DOHH2 (cell line): ENCODE measurements around the gene ARFGAP2.

Experiments
- H3F3A ChIP-seq: fragments of 200-600 bp; sonication (generic), shearing (Covaris generic); 2 replicates; pipeline ENCODE4 v1.6.0; 2016; ENCODE audit warnings: antibody characterized with exemption, mild to moderate bottlenecking; ENCODE audit not compliant: control insufficient read depth, insufficient read depth
- H3K27ac ChIP-seq: fragments of 200-600 bp; sonication (generic); 2 replicates; pipeline ENCODE4 v1.5.1; 2014; ENCODE audit warnings: low read depth, mild to moderate bottlenecking, low read length, moderate library complexity
- H3K27me3 ChIP-seq: fragments of 200-600 bp; sonication (generic); 2 replicates; pipeline ENCODE4 v1.6.1; 2014; ENCODE audit warnings: mild to moderate bottlenecking, low read length, mixed read lengths; ENCODE audit not compliant: control insufficient read depth
- H3K36me3 ChIP-seq: fragments of 200-600 bp; sonication (generic); 2 replicates; pipeline ENCODE4 v1.6.1; 2014; ENCODE audit warnings: mild to moderate bottlenecking, low read length, moderate library complexity, mixed read lengths; ENCODE audit not compliant: control insufficient read depth
- H3K4me1 ChIP-seq: fragments of 200-600 bp; sonication (generic); 2 replicates; pipeline ENCODE4 v1.6.1; 2014; ENCODE audit warnings: mild to moderate bottlenecking, low read length, mixed read lengths; ENCODE audit not compliant: control insufficient read depth
- H3K4me2 ChIP-seq: fragments of 200-600 bp; sonication (generic); 2 replicates; pipeline ENCODE4 v1.6.0; 2014; ENCODE audit warnings: mild to moderate bottlenecking, low read length, moderate library complexity
- H3K4me3 ChIP-seq: fragments of 200-600 bp; sonication (generic); 2 replicates; pipeline ENCODE4 v1.5.1; 2014; ENCODE audit warnings: mild to moderate bottlenecking, low read length, mixed read lengths
- H3K79me2 ChIP-seq: fragments of 200-600 bp; sonication (generic); 2 replicates; pipeline ENCODE4 v1.6.1; 2014; ENCODE audit warnings: mild to moderate bottlenecking, low read length, mixed read lengths; ENCODE audit not compliant: control insufficient read depth
- H3K9me2 ChIP-seq: fragments of 200-600 bp; sonication (generic); replicated peaks from 2 replicates; pipeline ENCODE4 v1.6.1; 2014; ENCODE audit warnings: mild to moderate bottlenecking, low read length, mixed read lengths; ENCODE audit not compliant: control insufficient read depth
- H3K9me3 ChIP-seq: fragments of 200-600 bp; sonication (generic); 2 replicates; pipeline ENCODE4 v1.6.1; 2014; ENCODE audit warnings: antibody characterized with exemption, low read length, mixed read lengths; ENCODE audit not compliant: control insufficient read depth, insufficient read depth
- H4K20me1 ChIP-seq: fragments of 200-600 bp; sonication (generic); 2 replicates; pipeline ENCODE4 v1.6.0; 2014; ENCODE audit warnings: low read depth, mild to moderate bottlenecking, antibody characterized with exemption, low read length, moderate library complexity; ENCODE audit not compliant: control insufficient read depth, insufficient read depth
- CTCF ChIP-seq: fragments of 200-600 bp; sonication (generic); IDR thresholded peaks from one replicate; pipeline ENCODE4 v1.5.1; 2014; ENCODE audit warnings: antibody characterized with exemption, mild to moderate bottlenecking, low read depth, low read length; ENCODE audit not compliant: poor library complexity, severe bottlenecking
- EZH2phosphoT487 ChIP-seq: fragments of 200-600 bp; sonication (generic); IDR thresholded peaks from 2 replicates; pipeline ENCODE4 v1.6.1; 2017; ENCODE audit warnings: borderline replicate concordance, mild to moderate bottlenecking, antibody characterized with exemption, low read length, moderate library complexity, mixed read lengths

ARFGAP2 gene

GRCh38 chr11:47171856-47172255 is 4.8 kb downstream of the ARFGAP2 start:
- peaks cover 4% of the 10 kb centered on the region; the same call in 1 of the 2 replicates for H4K20me1 ChIP-seq
- no peaks in the 10 kb centered on the region for H3K9me3 ChIP-seq
- H3K4me3 ChIP-seq, result no peak overlapping the region
- H3K27ac ChIP-seq, result no peak overlapping the region
- H3K4me1 ChIP-seq, result peaks cover 12% of the 10 kb centered on the region
- H3K9me2 ChIP-seq, result no peaks in the 10 kb centered on the region
- peaks cover 74% of the 10 kb centered on the region for H3K79me2 ChIP-seq
- no peaks in the 10 kb centered on the region for H3K27me3 ChIP-seq
- H3K36me3 ChIP-seq, result peaks cover 89% of the 10 kb centered on the region
- no peak for TF ChIP-seq EZH2phosphoT487
- TF ChIP-seq CTCF, result no peak
- H3K4me2 ChIP-seq, result no peak overlapping the region
- H3F3A ChIP-seq, result no peaks in the 10 kb centered on the region; the same call in 1 of the 2 replicates

- Histone ChIP-seq H3F3A (no peaks in the 10 kb centered on the region; the same call in 1 of the 2 replicates), H3K4me2 (no peak overlapping the region), H3K4me1 (peaks cover 12% of the 10 kb centered on the region), H4K20me1 (peaks cover 4% of the 10 kb centered on the region), H3K4me3 (no peak overlapping the region), H3K79me2 (peaks cover 69% of the 10 kb centered on the region), H3K27me3 (no peaks in the 10 kb centered on the region), H3K9me2 (no peaks in the 10 kb centered on the region), H3K9me3 (no peaks in the 10 kb centered on the region), H3K27ac (no peak overlapping the region), H3K36me3 (peaks cover 91% of the 10 kb centered on the region)
- TF ChIP-seq CTCF (no peak), EZH2phosphoT487 (no peak)
These were observed 5.4 kb downstream of the ARFGAP2 start for GRCh38 chr11:47171061-47171838.

GRCh38 chr11:47166368-47166767 is 10.3 kb downstream of the ARFGAP2 start:
- no peaks in the 10 kb centered on the region for H3K9me3 ChIP-seq
- H3F3A ChIP-seq, result no peaks in the 10 kb centered on the region; the same call in 1 of the 2 replicates
- H3K79me2 ChIP-seq, result peaks cover 21% of the 10 kb centered on the region
- H3K27me3 ChIP-seq, result no peaks in the 10 kb centered on the region
- H3K27ac ChIP-seq, result no peak overlapping the region
- TF ChIP-seq CTCF (no peak), EZH2phosphoT487 (no peak)
- H3K4me1 ChIP-seq, result no peaks in the 10 kb centered on the region
- H3K4me3 ChIP-seq, result no peak overlapping the region
- H3K9me2 ChIP-seq, result no peaks in the 10 kb centered on the region
- H3K36me3 ChIP-seq, result peaks cover 84% of the 10 kb centered on the region
- no peaks in the 10 kb centered on the region; the same call in 1 of the 2 replicates for H4K20me1 ChIP-seq
- H3K4me2 ChIP-seq, result no peak overlapping the region
